GM23248 (cell line): ENCODE results near the gene GNG2.

ENCODE experiments used
- EZH2 ChIP-seq: fragments of 200-600 bp; sonication (generic); IDR thresholded peaks from 2 replicates; pipeline ENCODE4 v1.6.1; 2018; ENCODE audit warnings: antibody characterized with exemption, mild to moderate bottlenecking; ENCODE audit not compliant: insufficient read depth, poor library complexity, severe bottlenecking
- EZH2phosphoT487 ChIP-seq: fragments of 200-600 bp; sonication (generic); IDR thresholded peaks from 2 replicates; pipeline ENCODE4 v1.6.1; 2018; ENCODE audit warnings: antibody characterized with exemption, moderate library complexity, mild to moderate bottlenecking, low read depth; ENCODE audit not compliant: insufficient read depth

DNA sequence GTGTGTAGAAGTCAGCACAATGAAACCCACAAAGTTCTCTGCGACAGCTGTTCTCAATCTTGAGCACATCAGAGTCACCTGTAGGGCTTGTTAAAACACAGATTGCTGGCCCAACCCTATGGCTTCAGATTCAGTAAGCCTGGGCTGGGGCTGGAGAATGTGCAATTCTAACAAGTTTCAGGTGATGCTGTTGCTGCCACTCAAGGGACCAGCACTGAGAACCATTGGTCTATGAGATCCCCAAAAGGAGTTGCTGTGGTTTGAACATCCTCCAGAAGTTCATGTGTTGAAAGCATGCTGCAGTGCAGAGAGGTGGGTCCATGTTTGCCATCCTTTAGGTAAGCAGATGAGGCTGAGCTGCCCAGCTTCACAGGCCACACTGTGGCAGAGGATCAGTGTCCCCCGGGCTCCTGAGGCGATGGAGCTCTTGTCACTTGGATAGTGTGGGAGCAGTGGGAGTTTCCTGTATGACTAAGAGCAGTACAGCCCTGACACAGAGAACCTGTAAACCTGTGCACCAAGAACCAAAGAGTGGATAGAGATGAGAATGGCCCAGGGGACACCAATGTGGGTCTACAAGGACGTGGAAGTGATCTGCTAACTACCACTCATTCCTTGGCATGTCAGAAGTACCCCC, 120.9 kb downstream of the GNG2 start:
- TF ChIP-seq EZH2phosphoT487 (no peak), EZH2 (no peak)
